ENCODE results near the gene EFHD1.

DNA sequence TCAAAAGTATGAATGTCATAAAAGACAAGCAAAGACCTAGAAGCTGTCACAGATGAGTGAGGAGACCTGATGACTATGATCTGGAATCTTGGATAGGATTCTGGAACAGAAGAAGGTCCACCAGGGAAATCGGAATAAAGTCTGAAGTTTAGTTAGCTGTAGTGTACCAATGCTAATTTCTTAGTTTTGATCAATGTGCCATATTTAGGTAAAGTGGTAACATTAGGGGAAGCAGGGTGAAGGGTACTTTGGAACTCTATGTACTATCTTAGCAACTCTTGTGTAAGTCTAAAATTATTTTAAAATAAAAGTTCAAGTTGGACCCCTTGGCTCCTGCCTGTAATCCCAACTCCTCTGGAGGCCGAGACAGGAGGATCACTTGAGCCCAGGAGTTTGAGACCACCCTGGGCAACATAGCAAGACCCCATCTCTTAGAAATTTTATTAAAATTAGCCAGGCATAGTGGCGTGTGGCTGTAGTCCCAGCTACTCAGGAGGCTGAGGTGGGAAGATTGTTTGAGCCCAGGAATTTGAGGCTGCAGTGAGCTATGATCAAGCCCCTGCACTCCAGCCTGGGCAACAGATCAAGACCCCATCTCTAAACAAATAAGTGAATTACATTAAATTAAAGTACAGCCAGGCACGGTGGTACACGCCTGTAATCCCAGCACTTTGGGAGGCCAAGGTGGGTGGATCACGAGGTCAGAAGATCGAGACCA lies 35.9 kb upstream of the EFHD1 start:
- TF ChIP-seq, protein P1, sequence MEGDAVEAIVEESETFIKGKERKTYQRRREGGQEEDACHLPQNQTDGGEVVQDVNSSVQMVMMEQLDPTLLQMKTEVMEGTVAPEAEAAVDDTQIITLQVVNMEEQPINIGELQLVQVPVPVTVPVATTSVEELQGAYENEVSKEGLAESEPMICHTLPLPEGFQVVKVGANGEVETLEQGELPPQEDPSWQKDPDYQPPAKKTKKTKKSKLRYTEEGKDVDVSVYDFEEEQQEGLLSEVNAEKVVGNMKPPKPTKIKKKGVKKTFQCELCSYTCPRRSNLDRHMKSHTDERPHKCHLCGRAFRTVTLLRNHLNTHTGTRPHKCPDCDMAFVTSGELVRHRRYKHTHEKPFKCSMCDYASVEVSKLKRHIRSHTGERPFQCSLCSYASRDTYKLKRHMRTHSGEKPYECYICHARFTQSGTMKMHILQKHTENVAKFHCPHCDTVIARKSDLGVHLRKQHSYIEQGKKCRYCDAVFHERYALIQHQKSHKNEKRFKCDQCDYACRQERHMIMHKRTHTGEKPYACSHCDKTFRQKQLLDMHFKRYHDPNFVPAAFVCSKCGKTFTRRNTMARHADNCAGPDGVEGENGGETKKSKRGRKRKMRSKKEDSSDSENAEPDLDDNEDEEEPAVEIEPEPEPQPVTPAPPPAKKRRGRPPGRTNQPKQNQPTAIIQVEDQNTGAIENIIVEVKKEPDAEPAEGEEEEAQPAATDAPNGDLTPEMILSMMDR (conservative IDR thresholded peaks at IDR 0.05; ENCODE audit: low read depth in 2 of 2), result no peak
- TF ChIP-seq JUNB (IDR thresholded peaks at IDR 0.05; ENCODE audit: unreplicated experiment) (no peak), NANOG (IDR thresholded peaks at IDR 0.05; ENCODE audit: borderline replicate concordance) (no peak), EZH2 (IDR thresholded peaks at IDR 0.05; ENCODE audit: low read depth, unreplicated experiment) (no peak), EZH2phosphoT487 (IDR thresholded peaks at IDR 0.05; ENCODE audit: unreplicated experiment) (no peak), POLR2AphosphoS5 (IDR thresholded peaks at IDR 0.05; ENCODE audit: low read depth) (no peak), STAT1 (IDR thresholded peaks at IDR 0.05; ENCODE audit: unreplicated experiment) (no peak), CREB1 (CRISPR knock-in tag; IDR thresholded peaks at IDR 0.05; ENCODE audit: low read depth) (no peak)
- TF ChIP-seq, protein P2, sequence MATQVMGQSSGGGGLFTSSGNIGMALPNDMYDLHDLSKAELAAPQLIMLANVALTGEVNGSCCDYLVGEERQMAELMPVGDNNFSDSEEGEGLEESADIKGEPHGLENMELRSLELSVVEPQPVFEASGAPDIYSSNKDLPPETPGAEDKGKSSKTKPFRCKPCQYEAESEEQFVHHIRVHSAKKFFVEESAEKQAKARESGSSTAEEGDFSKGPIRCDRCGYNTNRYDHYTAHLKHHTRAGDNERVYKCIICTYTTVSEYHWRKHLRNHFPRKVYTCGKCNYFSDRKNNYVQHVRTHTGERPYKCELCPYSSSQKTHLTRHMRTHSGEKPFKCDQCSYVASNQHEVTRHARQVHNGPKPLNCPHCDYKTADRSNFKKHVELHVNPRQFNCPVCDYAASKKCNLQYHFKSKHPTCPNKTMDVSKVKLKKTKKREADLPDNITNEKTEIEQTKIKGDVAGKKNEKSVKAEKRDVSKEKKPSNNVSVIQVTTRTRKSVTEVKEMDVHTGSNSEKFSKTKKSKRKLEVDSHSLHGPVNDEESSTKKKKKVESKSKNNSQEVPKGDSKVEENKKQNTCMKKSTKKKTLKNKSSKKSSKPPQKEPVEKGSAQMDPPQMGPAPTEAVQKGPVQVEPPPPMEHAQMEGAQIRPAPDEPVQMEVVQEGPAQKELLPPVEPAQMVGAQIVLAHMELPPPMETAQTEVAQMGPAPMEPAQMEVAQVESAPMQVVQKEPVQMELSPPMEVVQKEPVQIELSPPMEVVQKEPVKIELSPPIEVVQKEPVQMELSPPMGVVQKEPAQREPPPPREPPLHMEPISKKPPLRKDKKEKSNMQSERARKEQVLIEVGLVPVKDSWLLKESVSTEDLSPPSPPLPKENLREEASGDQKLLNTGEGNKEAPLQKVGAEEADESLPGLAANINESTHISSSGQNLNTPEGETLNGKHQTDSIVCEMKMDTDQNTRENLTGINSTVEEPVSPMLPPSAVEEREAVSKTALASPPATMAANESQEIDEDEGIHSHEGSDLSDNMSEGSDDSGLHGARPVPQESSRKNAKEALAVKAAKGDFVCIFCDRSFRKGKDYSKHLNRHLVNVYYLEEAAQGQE (IDR thresholded peaks at IDR 0.05; ENCODE audit: unreplicated experiment), result no peak
- TF ChIP-seq, protein P3, sequence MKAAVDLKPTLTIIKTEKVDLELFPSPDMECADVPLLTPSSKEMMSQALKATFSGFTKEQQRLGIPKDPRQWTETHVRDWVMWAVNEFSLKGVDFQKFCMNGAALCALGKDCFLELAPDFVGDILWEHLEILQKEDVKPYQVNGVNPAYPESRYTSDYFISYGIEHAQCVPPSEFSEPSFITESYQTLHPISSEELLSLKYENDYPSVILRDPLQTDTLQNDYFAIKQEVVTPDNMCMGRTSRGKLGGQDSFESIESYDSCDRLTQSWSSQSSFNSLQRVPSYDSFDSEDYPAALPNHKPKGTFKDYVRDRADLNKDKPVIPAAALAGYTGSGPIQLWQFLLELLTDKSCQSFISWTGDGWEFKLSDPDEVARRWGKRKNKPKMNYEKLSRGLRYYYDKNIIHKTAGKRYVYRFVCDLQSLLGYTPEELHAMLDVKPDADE (IDR thresholded peaks at IDR 0.05), result no peak

Data from GM23338 (cell line).